AG09309 (cell line): ENCODE data around the gene AKAP6.

ENCODE experiments used
- DNase-seq: peaks from one replicate; pipeline ENCODE4 v3.0.0-alpha.2; 2010; ENCODE audit warnings: low read depth
- H3K4me3 ChIP-seq: 2 replicates; pipeline ENCODE4 v1.5.1; 2011; ENCODE audit warnings: mild to moderate bottlenecking, low read depth, low read length, moderate library complexity; ENCODE audit not compliant: control insufficient read depth
- TF ChIP-seq, protein P1 (sequence below): IDR thresholded peaks from 2 replicates; pipeline ENCODE4 v1.5.1; 2011; ENCODE audit warnings: mild to moderate bottlenecking, low read depth, low read length, inconsistent platforms; ENCODE audit not compliant: insufficient read depth, control insufficient read depth; ENCODE audit errors: missing control alignments

The AKAP6 gene

DNA sequence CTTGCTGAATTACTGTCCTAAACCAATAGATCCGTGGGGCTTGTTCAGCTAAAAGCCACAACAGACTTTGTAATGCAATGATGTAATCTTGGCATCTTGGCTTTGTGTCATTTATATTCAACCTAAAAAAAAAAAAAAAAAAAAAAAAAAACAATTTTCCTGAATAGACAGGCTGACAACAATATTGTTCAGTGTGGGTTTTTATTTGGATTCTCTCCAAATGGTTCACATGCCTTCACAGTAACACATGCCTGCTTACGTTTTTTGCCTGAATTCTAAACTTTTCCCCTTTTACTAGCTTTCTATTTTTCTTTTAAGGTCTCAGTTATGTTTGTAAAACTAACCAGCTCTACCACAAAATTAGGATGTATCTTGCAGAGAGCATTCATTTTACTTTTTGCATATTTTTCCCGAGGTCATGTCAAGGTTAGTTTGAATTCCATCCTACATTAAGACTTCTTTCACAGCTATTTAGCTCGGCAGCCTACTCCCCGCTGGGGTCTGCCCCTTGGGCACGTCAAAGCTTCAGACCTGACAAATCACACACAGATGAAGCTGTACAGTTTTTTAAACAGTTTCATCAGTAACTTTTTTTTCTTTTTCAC is 395.9 kb downstream of the AKAP6 start:
- peak overlapping the region; percentile 22 for H3K4me3 ChIP-seq
- peak; percentile 55 for DNase-seq
- TF ChIP-seq, protein P1, sequence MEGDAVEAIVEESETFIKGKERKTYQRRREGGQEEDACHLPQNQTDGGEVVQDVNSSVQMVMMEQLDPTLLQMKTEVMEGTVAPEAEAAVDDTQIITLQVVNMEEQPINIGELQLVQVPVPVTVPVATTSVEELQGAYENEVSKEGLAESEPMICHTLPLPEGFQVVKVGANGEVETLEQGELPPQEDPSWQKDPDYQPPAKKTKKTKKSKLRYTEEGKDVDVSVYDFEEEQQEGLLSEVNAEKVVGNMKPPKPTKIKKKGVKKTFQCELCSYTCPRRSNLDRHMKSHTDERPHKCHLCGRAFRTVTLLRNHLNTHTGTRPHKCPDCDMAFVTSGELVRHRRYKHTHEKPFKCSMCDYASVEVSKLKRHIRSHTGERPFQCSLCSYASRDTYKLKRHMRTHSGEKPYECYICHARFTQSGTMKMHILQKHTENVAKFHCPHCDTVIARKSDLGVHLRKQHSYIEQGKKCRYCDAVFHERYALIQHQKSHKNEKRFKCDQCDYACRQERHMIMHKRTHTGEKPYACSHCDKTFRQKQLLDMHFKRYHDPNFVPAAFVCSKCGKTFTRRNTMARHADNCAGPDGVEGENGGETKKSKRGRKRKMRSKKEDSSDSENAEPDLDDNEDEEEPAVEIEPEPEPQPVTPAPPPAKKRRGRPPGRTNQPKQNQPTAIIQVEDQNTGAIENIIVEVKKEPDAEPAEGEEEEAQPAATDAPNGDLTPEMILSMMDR, result no peak

DNA sequence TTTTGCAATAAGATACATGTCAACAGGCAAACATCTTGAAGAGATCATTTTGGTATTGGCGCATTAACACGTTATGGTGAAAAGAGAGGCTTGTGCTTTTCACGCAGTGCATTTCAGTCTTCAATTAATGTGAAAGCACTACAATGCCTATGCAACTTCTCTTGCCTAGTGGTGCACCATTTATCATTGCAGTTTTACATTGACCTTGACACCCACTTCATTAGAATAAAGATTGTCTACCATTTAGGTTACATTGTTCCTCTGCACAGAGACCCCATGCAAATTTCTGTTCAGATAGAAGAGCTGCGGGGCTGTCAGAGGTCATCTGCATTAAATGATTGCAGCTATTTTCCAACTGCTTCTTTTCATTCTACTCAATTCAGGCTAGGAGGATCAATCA is 397.4 kb downstream of the AKAP6 start:
- DNase-seq, result no peak
- TF ChIP-seq, protein P1, result no peak
- no peak overlapping the region for H3K4me3 ChIP-seq

- no peak for DNase-seq
- TF ChIP-seq, protein P1, result no peak
- no peak overlapping the region for H3K4me3 ChIP-seq
Measured at GRCh38 chr14:32727832-32728231, 398.7 kb downstream of the AKAP6 start.

- no peak overlapping the region for H3K4me3 ChIP-seq
- no peak for DNase-seq
- TF ChIP-seq, protein P1, result no peak
Measured at GRCh38 chr14:32728526-32728925, 399.4 kb downstream of the AKAP6 start.

DNA sequence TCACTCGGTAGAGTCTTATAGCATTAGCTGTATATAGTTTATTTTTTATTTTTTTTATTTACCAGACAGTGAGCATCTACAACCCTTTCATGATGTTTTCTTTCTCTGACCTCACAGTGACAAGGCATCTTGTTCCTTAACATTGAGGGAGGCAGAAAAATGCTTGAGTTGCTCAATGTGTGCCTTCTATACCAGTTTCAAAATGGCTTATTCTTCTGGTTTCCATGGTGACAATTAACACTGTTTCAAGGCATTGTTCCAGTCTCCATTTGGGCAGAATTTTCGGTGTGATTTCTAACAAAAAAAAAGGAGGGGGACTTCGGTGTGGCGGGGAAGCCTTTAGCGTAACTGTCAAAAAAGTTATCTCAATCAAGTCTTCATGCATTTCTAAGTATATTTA is 399.9 kb downstream of the AKAP6 start:
- TF ChIP-seq, protein P1, result no peak
- DNase-seq, result no peak
- no peak overlapping the region for H3K4me3 ChIP-seq

GRCh38 chr14:32731249-32731648 is 402.2 kb downstream of the AKAP6 start:
- TF ChIP-seq, protein P1, result no peak
- DNase-seq, result no peak
- no peak overlapping the region for H3K4me3 ChIP-seq
